AG20443 (cell line): ENCODE results near the gene AGGF1.
A peak's percentile ranks its signal among the peaks of the same experiment; 100 is the strongest.
"Not testable (repeated sequence)": the region's sequence is repeated elsewhere in the genome, so short reads cannot be mapped to it uniquely, and the experiment has no call there.

Source experiments
- DNase-seq: peaks from one replicate; pipeline ENCODE4 v3.0.0; 2012; ENCODE audit warnings: low spot score, mixed read lengths

AGGF1 gene

GRCh38 chr5:77030097-77031071 lies at the start of gene AGGF1:
Gene AGGF1 (plus strand): TSS chr5:77030404. CDS start chr5:77030767, 363 bp downstream.
- DNase-seq = peak; percentile 96

GRCh38 chr5:76980518-76981144 lies 49.6 kb upstream of the AGGF1 start:
- DNase-seq = no peak

- DNase-seq = no peak
Measured at GRCh38 chr5:76982450-76982849, 47.8 kb upstream of the AGGF1 start.

- DNase-seq = no peak
Measured at GRCh38 chr5:76983468-76983867, 46.7 kb upstream of the AGGF1 start.

- no peak for DNase-seq
Measured at GRCh38 chr5:76986825-76987526, 43.2 kb upstream of the AGGF1 start.

GRCh38 chr5:76990899-76991459 lies 39.2 kb upstream of the AGGF1 start:
- DNase-seq = no peak

GRCh38 chr5:76993436-76993835 lies 36.8 kb upstream of the AGGF1 start:
- DNase-seq = not testable (repeated sequence)

GRCh38 chr5:76994337-76994736 lies 35.9 kb upstream of the AGGF1 start:
- DNase-seq = no peak

GRCh38 chr5:76998251-76998650 lies 32.0 kb upstream of the AGGF1 start:
- not testable (repeated sequence) for DNase-seq

GRCh38 chr5:76999451-76999850 lies 30.8 kb upstream of the AGGF1 start:
- peak; percentile 62 for DNase-seq

- no peak for DNase-seq
Measured at GRCh38 chr5:77003246-77003645, 27.0 kb upstream of the AGGF1 start.

GRCh38 chr5:77006124-77006523 lies 24.1 kb upstream of the AGGF1 start:
- DNase-seq = no peak

GRCh38 chr5:77008413-77008812 lies 21.8 kb upstream of the AGGF1 start:
- DNase-seq = no peak

- no peak for DNase-seq
Measured at GRCh38 chr5:77010243-77010642, 20.0 kb upstream of the AGGF1 start.

- DNase-seq = no peak
Measured at GRCh38 chr5:77011498-77011897, 18.7 kb upstream of the AGGF1 start.

GRCh38 chr5:77012601-77013000 lies 17.6 kb upstream of the AGGF1 start:
- no peak for DNase-seq

GRCh38 chr5:77015938-77016569 lies 14.2 kb upstream of the AGGF1 start:
- DNase-seq = peak; percentile 14

GRCh38 chr5:77016962-77017361 lies 13.2 kb upstream of the AGGF1 start:
- no peak for DNase-seq

GRCh38 chr5:77017668-77018067 lies 12.5 kb upstream of the AGGF1 start:
- DNase-seq = no peak

- no peak for DNase-seq
Measured at GRCh38 chr5:77022511-77023417, 7.4 kb upstream of the AGGF1 start.

- no peak for DNase-seq
Measured at GRCh38 chr5:77024490-77024889, 5.7 kb upstream of the AGGF1 start.
